ENCODE data around the gene PAN3. TPM values are rescaled to one million over a fixed set of nuclear protein-coding genes. Genes with fewer than 3 reads are reported as not detected.

PAN3 gene
- total and polyA plus RNA-seq, 2 donors (not counting 1 experiment from before 2014, with no cell fraction given) = 13.9 to 18.5 TPM

DNA sequence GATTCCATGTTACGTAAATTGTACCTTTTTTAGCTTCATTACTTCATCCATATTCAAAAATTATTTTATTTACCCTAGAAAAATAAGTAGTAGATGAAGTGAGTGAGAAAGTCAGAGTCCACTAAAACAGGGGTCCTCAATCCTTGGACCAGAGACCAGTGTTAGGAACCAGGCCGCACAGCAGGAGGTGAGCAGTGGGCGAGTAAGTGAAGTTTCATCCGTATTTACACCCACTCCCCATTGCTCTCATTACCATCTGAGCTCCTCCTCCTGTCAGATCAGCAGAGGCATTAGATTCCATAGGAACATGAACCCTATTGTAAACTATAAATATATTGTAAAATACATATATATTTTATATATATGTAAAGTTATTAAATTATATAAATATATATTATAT is 119.0 kb downstream of the PAN3 start:
- no peaks in the 10 kb centered on the region for H4K20me1 ChIP-seq (ENCODE audit: control insufficient read depth, extremely low read depth, insufficient read depth, low read length)
- TF ChIP-seq, protein P1, sequence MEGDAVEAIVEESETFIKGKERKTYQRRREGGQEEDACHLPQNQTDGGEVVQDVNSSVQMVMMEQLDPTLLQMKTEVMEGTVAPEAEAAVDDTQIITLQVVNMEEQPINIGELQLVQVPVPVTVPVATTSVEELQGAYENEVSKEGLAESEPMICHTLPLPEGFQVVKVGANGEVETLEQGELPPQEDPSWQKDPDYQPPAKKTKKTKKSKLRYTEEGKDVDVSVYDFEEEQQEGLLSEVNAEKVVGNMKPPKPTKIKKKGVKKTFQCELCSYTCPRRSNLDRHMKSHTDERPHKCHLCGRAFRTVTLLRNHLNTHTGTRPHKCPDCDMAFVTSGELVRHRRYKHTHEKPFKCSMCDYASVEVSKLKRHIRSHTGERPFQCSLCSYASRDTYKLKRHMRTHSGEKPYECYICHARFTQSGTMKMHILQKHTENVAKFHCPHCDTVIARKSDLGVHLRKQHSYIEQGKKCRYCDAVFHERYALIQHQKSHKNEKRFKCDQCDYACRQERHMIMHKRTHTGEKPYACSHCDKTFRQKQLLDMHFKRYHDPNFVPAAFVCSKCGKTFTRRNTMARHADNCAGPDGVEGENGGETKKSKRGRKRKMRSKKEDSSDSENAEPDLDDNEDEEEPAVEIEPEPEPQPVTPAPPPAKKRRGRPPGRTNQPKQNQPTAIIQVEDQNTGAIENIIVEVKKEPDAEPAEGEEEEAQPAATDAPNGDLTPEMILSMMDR (conservative IDR thresholded peaks at IDR 0.05 in 1 of 2, IDR thresholded peaks at IDR 0.05 in 1 of 2; ENCODE audit: low read depth in 1 of 2, low read length in 2 of 2) = no peak
- TF ChIP-seq EZH2 (IDR thresholded peaks at IDR 0.05; ENCODE audit: low read length, missing control alignments) = no peak

DNA sequence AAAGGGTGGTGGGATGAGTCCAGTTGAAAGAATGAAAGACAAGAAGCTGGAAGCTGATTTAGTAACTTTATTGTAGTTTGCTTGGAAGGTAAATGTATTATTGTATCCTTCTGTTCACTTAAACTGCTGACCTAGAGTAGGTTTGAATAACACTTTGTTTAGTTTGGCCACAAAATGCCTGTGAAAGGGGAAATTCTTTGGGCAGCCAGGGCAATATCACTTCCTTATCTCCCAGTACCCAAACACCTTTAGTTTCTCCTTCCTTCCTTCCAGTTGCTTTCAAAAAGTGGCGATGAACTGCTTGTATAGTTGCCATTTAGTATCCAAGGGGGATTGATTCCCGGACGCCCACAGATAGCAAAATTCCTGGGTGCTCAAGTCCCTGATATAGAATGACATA is 120.1 kb downstream of the PAN3 start:
- H3K4me1 ChIP-seq (ENCODE audit: control insufficient read depth, extremely low read depth, insufficient read depth, low read length) = no peaks in the 10 kb centered on the region
- no peaks in the 10 kb centered on the region for H4K20me1 ChIP-seq (ENCODE audit: control insufficient read depth, extremely low read depth, insufficient read depth, low read length)
- no peak overlapping the region for H3K4me2 ChIP-seq (ENCODE audit: extremely low read depth, insufficient read depth, low read length)
- H3K27ac ChIP-seq (ENCODE audit: insufficient read depth, low read length) = no peak overlapping the region
- no peaks in the 10 kb centered on the region for H3K27me3 ChIP-seq (ENCODE audit: control insufficient read depth, insufficient read depth, low read length)
- no peak overlapping the region for H3K4me3 ChIP-seq (replicated peaks in 1 of 4; ENCODE audit: control extremely low read depth in 1 of 4, insufficient read depth in 1 of 4, low read depth in 3 of 4, low read length in 4 of 4)
- DNase-seq (ENCODE audit: low read depth in 2 of 2) = no peak
- H3K79me2 ChIP-seq (ENCODE audit: control insufficient read depth, insufficient read depth, low read length) = no peaks in the 10 kb centered on the region
- no peaks in the 10 kb centered on the region for H3K9me3 ChIP-seq (ENCODE audit: control insufficient read depth, insufficient read depth, low read depth, low read length)
- TF ChIP-seq, protein P1 (conservative IDR thresholded peaks at IDR 0.05 in 1 of 2, IDR thresholded peaks at IDR 0.05 in 1 of 2; ENCODE audit: low read depth in 1 of 2, low read length in 2 of 2) = no peak
- no peak for TF ChIP-seq EZH2 (IDR thresholded peaks at IDR 0.05; ENCODE audit: low read length, missing control alignments)
- H3K36me3 ChIP-seq (ENCODE audit: control insufficient read depth, insufficient read depth, low read length) = no peaks in the 10 kb centered on the region
- no peak overlapping the region for H3K9ac ChIP-seq (ENCODE audit: insufficient read depth, low read length)
- H2AFZ ChIP-seq (ENCODE audit: low read length) = no peak overlapping the region

More for the DNA sequence above, 119.0 kb downstream of the PAN3 start:
- no peak overlapping the region for H3K4me2 ChIP-seq (ENCODE audit: extremely low read depth, insufficient read depth, low read length)
- H2AFZ ChIP-seq (ENCODE audit: low read length) = no peak overlapping the region
- no peaks in the 10 kb centered on the region for H3K9me3 ChIP-seq (ENCODE audit: control insufficient read depth, insufficient read depth, low read depth, low read length)
- H3K4me3 ChIP-seq (replicated peaks in 1 of 4; ENCODE audit: control extremely low read depth in 1 of 4, insufficient read depth in 1 of 4, low read depth in 3 of 4, low read length in 4 of 4) = no peak overlapping the region
- no peaks in the 10 kb centered on the region for H3K79me2 ChIP-seq (ENCODE audit: control insufficient read depth, insufficient read depth, low read length)
- no peaks in the 10 kb centered on the region for H3K36me3 ChIP-seq (ENCODE audit: control insufficient read depth, insufficient read depth, low read length)
- no peaks in the 10 kb centered on the region for H3K4me1 ChIP-seq (ENCODE audit: control insufficient read depth, extremely low read depth, insufficient read depth, low read length)
- H3K27me3 ChIP-seq (ENCODE audit: control insufficient read depth, insufficient read depth, low read length) = no peaks in the 10 kb centered on the region
- DNase-seq (ENCODE audit: low read depth in 2 of 2) = no peak
- H3K27ac ChIP-seq (ENCODE audit: insufficient read depth, low read length) = no peak overlapping the region
- H3K9ac ChIP-seq (ENCODE audit: insufficient read depth, low read length) = no peak overlapping the region

DNA sequence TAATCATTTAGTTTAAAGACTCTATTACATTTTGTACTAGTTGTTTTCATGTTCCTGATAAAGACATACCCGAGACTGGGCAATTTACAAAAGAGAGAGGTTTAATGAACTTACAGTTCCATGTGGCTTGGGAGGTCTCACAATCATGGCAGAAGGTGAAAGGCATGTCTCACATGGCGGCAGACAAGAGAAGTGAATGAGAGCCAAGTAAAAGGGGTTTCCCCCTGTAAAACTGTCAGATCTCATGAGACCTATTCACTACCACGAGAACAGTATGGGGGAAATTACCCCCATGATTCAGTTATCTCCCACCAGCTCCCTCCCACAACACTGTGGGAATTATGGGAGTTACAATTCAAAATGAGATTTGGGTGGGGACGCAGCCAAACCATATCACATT is 129.2 kb downstream of the PAN3 start:
- TF ChIP-seq EZH2 (IDR thresholded peaks at IDR 0.05; ENCODE audit: low read length, missing control alignments) = no peak
- TF ChIP-seq, protein P1 (conservative IDR thresholded peaks at IDR 0.05 in 1 of 2, IDR thresholded peaks at IDR 0.05 in 1 of 2; ENCODE audit: low read depth in 1 of 2, low read length in 2 of 2) = no peak
- no peaks in the 10 kb centered on the region for H3K4me1 ChIP-seq (ENCODE audit: control insufficient read depth, extremely low read depth, insufficient read depth, low read length)
- no peaks in the 10 kb centered on the region for H4K20me1 ChIP-seq (ENCODE audit: control insufficient read depth, extremely low read depth, insufficient read depth, low read length)
- no peaks in the 10 kb centered on the region for H3K27me3 ChIP-seq (ENCODE audit: control insufficient read depth, insufficient read depth, low read length)
- H2AFZ ChIP-seq (ENCODE audit: low read length) = no peak overlapping the region
- H3K4me2 ChIP-seq (ENCODE audit: extremely low read depth, insufficient read depth, low read length) = no peak overlapping the region
- no peaks in the 10 kb centered on the region for H3K79me2 ChIP-seq (ENCODE audit: control insufficient read depth, insufficient read depth, low read length)
- H3K9ac ChIP-seq (ENCODE audit: insufficient read depth, low read length) = no peak overlapping the region
- H3K27ac ChIP-seq (ENCODE audit: insufficient read depth, low read length) = no peak overlapping the region
- H3K9me3 ChIP-seq (ENCODE audit: control insufficient read depth, insufficient read depth, low read depth, low read length) = no peaks in the 10 kb centered on the region
- H3K4me3 ChIP-seq (replicated peaks in 1 of 4; ENCODE audit: control extremely low read depth in 1 of 4, insufficient read depth in 1 of 4, low read depth in 3 of 4, low read length in 4 of 4) = no peak overlapping the region
- no peaks in the 10 kb centered on the region for H3K36me3 ChIP-seq (ENCODE audit: control insufficient read depth, insufficient read depth, low read length)
- DNase-seq (ENCODE audit: low read depth in 2 of 2) = no peak
